ENCODE data around the gene LRRC9. TPM values are rescaled to one million over a fixed set of nuclear protein-coding genes. Genes with fewer than 3 reads are reported as not detected.

LRRC9 gene
- total and polyA plus RNA-seq, 2 of the 13 experiments (the other 11 are each of a cell fraction or from before 2014, with no cell fraction given): 0.08 to 0.18 TPM

- TF ChIP-seq SRY (CRISPR knock-in tag; IDR thresholded peaks at IDR 0.05) (peak; percentile 97), ZNF580 (CRISPR knock-in tag; IDR thresholded peaks at IDR 0.05; ENCODE audit: borderline replicate concordance, low read depth) (peak; percentile 95), SKI (IDR thresholded peaks at IDR 0.05; ENCODE audit: partially characterized antibody) (no peak), NR3C1 (CRISPR knock-in tag; IDR thresholded peaks at IDR 0.05) (no peak), ZNF547 (CRISPR knock-in tag; IDR thresholded peaks at IDR 0.05) (peak; percentile 98), CEBPG (CRISPR knock-in tag; IDR thresholded peaks at IDR 0.05) (peak; percentile 95), SALL2 (CRISPR knock-in tag; IDR thresholded peaks at IDR 0.05) (peak; percentile 92; the same call in 1 of the 2 replicates), ZBTB7B (CRISPR knock-in tag; IDR thresholded peaks at IDR 0.05) (0 out of 2 replicates have a peak, but pooled peaks have one; percentile 32), GTF2F1 (IDR thresholded peaks at IDR 0.05; ENCODE audit: low read length) (no peak), SAP130 (CRISPR knock-in tag; IDR thresholded peaks at IDR 0.05; ENCODE audit: low read depth) (peak; percentile 95), ZIK1 (CRISPR knock-in tag; IDR thresholded peaks at IDR 0.05; ENCODE audit: borderline replicate concordance, low read depth) (peak; percentile 89; the same call in 1 of the 2 replicates), HNRNPH1 (optimal IDR thresholded peaks at IDR 0.05; ENCODE audit: low read depth, low read length) (no peak), ZNF747 (CRISPR knock-in tag; IDR thresholded peaks at IDR 0.05; ENCODE audit: borderline replicate concordance) (peak; percentile 94), ZNF788 (CRISPR knock-in tag; IDR thresholded peaks at IDR 0.05; ENCODE audit: borderline replicate concordance) (peak; percentile 92; the same call in 1 of the 2 replicates), REXO4 (CRISPR knock-in tag; IDR thresholded peaks at IDR 0.05; ENCODE audit: borderline replicate concordance) (peak; percentile 42; the same call in 1 of the 2 replicates), ZNF577 (CRISPR knock-in tag; IDR thresholded peaks at IDR 0.05; ENCODE audit: borderline replicate concordance, low read depth) (peak; percentile 97; the same call in 1 of the 2 replicates)
- TF ChIP-seq, protein P1, sequence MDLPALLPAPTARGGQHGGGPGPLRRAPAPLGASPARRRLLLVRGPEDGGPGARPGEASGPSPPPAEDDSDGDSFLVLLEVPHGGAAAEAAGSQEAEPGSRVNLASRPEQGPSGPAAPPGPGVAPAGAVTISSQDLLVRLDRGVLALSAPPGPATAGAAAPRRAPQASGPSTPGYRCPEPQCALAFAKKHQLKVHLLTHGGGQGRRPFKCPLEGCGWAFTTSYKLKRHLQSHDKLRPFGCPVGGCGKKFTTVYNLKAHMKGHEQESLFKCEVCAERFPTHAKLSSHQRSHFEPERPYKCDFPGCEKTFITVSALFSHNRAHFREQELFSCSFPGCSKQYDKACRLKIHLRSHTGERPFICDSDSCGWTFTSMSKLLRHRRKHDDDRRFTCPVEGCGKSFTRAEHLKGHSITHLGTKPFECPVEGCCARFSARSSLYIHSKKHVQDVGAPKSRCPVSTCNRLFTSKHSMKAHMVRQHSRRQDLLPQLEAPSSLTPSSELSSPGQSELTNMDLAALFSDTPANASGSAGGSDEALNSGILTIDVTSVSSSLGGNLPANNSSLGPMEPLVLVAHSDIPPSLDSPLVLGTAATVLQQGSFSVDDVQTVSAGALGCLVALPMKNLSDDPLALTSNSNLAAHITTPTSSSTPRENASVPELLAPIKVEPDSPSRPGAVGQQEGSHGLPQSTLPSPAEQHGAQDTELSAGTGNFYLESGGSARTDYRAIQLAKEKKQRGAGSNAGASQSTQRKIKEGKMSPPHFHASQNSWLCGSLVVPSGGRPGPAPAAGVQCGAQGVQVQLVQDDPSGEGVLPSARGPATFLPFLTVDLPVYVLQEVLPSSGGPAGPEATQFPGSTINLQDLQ (CRISPR knock-in tag; IDR thresholded peaks at IDR 0.05): no peak; the same call in 1 of the 2 replicates
Measured at GRCh38 chr14:60091550-60092525, 171.9 kb downstream of the LRRC9 start, which contains the start of gene PCNX4 (continued).

All from HepG2 (cell line).